Psoas muscle (tissue), 8 donors: ENCODE results near the gene BCAS3. TPM values are rescaled to one million over a fixed set of nuclear protein-coding genes. Genes with fewer than 3 reads are reported as not detected.
"Not testable (repeated sequence)": the region's sequence is repeated elsewhere in the genome, so short reads cannot be mapped to it uniquely, and the experiment has no call there.

Source experiments
- ATAC-seq, 4 donors: fragments of 200-7000 bp; cut with Tn5 transposase; one replicate each; pipeline ENCODE4 v1.9.1; 2020; ENCODE audit warnings: moderate library complexity in 3 of 4, mild to moderate bottlenecking in 2 of 4
- DNase-seq, 2 donors: peaks; one replicate each; pipeline ENCODE4 v3.0.0-alpha.2; 2020
- H3K27ac ChIP-seq: fragments of 200-600 bp; one replicate; pipeline ENCODE4 v1.8.0; 2022
- H3K27me3 ChIP-seq, 3 donors: fragments of 200-600 bp in 1 of 3; one replicate each; pipeline versions ENCODE4 v1.6.1 to v1.8.0; 2013 to 2022; ENCODE audit warnings: low read length in 2 of 3, mild to moderate bottlenecking in 2 of 3, moderate library complexity in 1 of 3; ENCODE audit not compliant: insufficient read depth in 3 of 3
- H3K36me3 ChIP-seq, 2 donors: fragments of 200-600 bp in 1 of 2; one replicate each; pipeline versions ENCODE4 v1.6.1 to v1.8.0; 2013 to 2022; ENCODE audit warnings: low read depth in 1 of 2, mild to moderate bottlenecking in 1 of 2, moderate library complexity in 1 of 2; ENCODE audit not compliant: insufficient read depth in 1 of 2
- H3K4me1 ChIP-seq: fragments of 200-600 bp; one replicate; pipeline ENCODE4 v1.8.0; 2022
- H3K4me3 ChIP-seq: fragments of 200-600 bp; one replicate; pipeline ENCODE4 v1.8.0; 2022; ENCODE audit warnings: mild to moderate bottlenecking
- H3K9me3 ChIP-seq: fragments of 200-600 bp; one replicate; pipeline ENCODE4 v1.8.0; 2022
- CTCF ChIP-seq: fragments of 200-600 bp; IDR thresholded peaks from one replicate; pipeline ENCODE4 v1.8.0; 2022; ENCODE audit warnings: antibody characterized with exemption
- WGBS, 3 donors: extraction: QIAGEN DNeasy Blood & Tissue Kit; methylation state at CpG; one replicate each; pipeline versions ENCODE4 v1.1.6 to v1.1.7; 2013; 5-methylcytosine and 5-hydroxymethylcytosine counted together
- intact Hi-C, 2 donors: fragments of 100-400 bp; cut with DNase I; formaldehyde crosslinking; loops; one replicate each; pipeline versions ENCODE4 v1.11.0 to v1.14.2; 2022
- polyA plus RNA-seq, 3 donors: library from polyadenylated mRNA; stranded (reverse); fragments of 200-250 nt; gene quantifications; one replicate each; pipeline ENCODE4 v1.2.3, GENCODE V29; 2013
- total RNA-seq, 4 donors: library from RNA; stranded (reverse); fragmentation: NEBNext Ultra II Directional in 2 of 4; extraction: Animal tissue kit (Norgen Biotek cat#: 25700) in 2 of 4; gene quantifications; one replicate each; pipeline versions ENCODE4 v1.2.1 to v1.2.4, GENCODE V29; 2021 to 2023
- donor health status: healthy with polysubstance abuse.
- donor health status: DM: no; HTN: no; CAD: no; lungs with moderate emphysema.
- donor health status: Bipolar disorder and iron deficiency.
- donor health status: healthy.
- donor health status: DM: yes; HTN: yes; CAD: no.
- donor health status: DM: no; HTN: no; CAD: no.
- donor health status: DM: no; HTN: no; CAD: no.
- donor health status: DM: yes; HTN: yes; CAD: no.

Gene BCAS3
- total and polyA plus RNA-seq, 7 donors = 2.4 to 28.8 (median 15.0) TPM

- 96 to 99% (median 97%) methylated on average over 3 of the region's 3 CpGs for WGBS, 3 donors
- intact Hi-C loops = no loop called here
These were observed 127.2 kb downstream of the BCAS3 start for GRCh38 chr17:60804831-60805230.

GRCh38 chr17:60809421-60809820, 131.8 kb downstream of the BCAS3 start:
- ATAC-seq = no peak
- 97 to 100% (median 100%) methylated on average over 1 of the region's 1 CpG for WGBS, 3 donors
- DNase-seq = no peak
- no peak for TF ChIP-seq CTCF
- no peak overlapping the region for H3K27ac ChIP-seq
- peaks cover 7% of the 10 kb centered on the region for H3K9me3 ChIP-seq
- H3K36me3 ChIP-seq = no peaks in the 10 kb centered on the region
- no peaks in the 10 kb centered on the region for H3K27me3 ChIP-seq
- intact Hi-C loops = no loop called here
- H3K4me1 ChIP-seq = no peaks in the 10 kb centered on the region
- no peak overlapping the region for H3K4me3 ChIP-seq

More at GRCh38 chr17:60804831-60805230, 127.2 kb downstream of the BCAS3 start:
- DNase-seq = no peak
- H3K4me1 ChIP-seq = no peaks in the 10 kb centered on the region
- no peak for TF ChIP-seq CTCF
- H3K27me3 ChIP-seq = no peaks in the 10 kb centered on the region
- H3K9me3 ChIP-seq = no peaks in the 10 kb centered on the region
- no peak for ATAC-seq
- H3K27ac ChIP-seq = no peak overlapping the region
- no peaks in the 10 kb centered on the region for H3K36me3 ChIP-seq
- no peak overlapping the region for H3K4me3 ChIP-seq

DNA sequence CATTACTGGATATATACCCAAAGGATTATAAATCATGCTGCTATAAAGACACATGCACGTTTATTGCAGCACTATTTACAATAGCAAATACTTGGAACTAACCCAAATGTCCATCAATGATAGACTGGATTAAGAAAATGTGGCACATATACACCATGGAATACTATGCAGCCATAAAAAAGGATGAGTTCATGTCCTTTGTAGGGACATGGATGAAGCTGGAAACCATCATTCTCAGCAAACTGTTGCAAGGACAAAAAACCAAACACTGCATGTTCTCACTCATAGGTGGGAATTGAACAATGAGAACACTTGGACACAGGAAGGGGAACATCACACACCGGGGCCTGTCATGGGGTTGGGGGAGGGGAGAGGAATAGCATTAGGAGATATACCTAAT, 137.3 kb downstream of the BCAS3 start:
- H3K27me3 ChIP-seq, H3K4me3 ChIP-seq, intact Hi-C loops, H3K9me3 ChIP-seq, H3K36me3 ChIP-seq, H3K27ac ChIP-seq, H3K4me1 ChIP-seq, ATAC-seq, DNase-seq: not testable (repeated sequence)
- 72 to 83% (median 75%) methylated on average over 2 of the region's 2 CpGs for WGBS, 3 donors

GRCh38 chr17:60817192-60817591, 139.5 kb downstream of the BCAS3 start:
- intact Hi-C loops = no loop called here
- WGBS, 3 donors = 15 to 46% (median 35%) methylated on average over 1 of the region's 1 CpG

GRCh38 chr17:60819447-60820130, 141.9 kb downstream of the BCAS3 start:
- WGBS, 3 donors = 95 to 97% (median 95%) methylated on average over 4 of the region's 4 CpGs
- Histone ChIP-seq H3K4me3 (no peak overlapping the region), H3K27me3 (no peaks in the 10 kb centered on the region), H3K4me1 (peaks cover 4% of the 10 kb centered on the region), H3K36me3 (no peaks in the 10 kb centered on the region), H3K9me3 (no peaks in the 10 kb centered on the region), H3K27ac (no peak overlapping the region)
- intact Hi-C loops = no loop called here
- DNase-seq (no peak), ATAC-seq (no peak)
- TF ChIP-seq CTCF = no peak

More at GRCh38 chr17:60817192-60817591, 139.5 kb downstream of the BCAS3 start:
- H3K27me3 ChIP-seq = no peaks in the 10 kb centered on the region
- ATAC-seq (peak in 3 of 4 donors; percentile 48 to 66 (median 62)), DNase-seq (no peak)
- H3K4me1 ChIP-seq = peaks cover 4% of the 10 kb centered on the region
- no peak overlapping the region for H3K4me3 ChIP-seq
- TF ChIP-seq CTCF = no peak
- H3K9me3 ChIP-seq = peaks cover 7% of the 10 kb centered on the region
- no peaks in the 10 kb centered on the region for H3K36me3 ChIP-seq
- no peak overlapping the region for H3K27ac ChIP-seq
